ENCODE data around the gene ZNF77.
"Not testable (repeated sequence)": the region's sequence is repeated elsewhere in the genome, so short reads cannot be mapped to it uniquely, and the experiment has no call there.

The ZNF77 gene

GRCh38 chr19:2944775-2945574 lies at the start of gene ZNF77:
TSS of gene ZNF77 (minus strand) at chr19:2944971. CDS start at chr19:2944840, 131 bp downstream.
- DNase-seq = peak; percentile 94

- no peak for DNase-seq
Observed at GRCh38 chr19:2993579-2993978, 48.8 kb upstream of the ZNF77 start.

DNA sequence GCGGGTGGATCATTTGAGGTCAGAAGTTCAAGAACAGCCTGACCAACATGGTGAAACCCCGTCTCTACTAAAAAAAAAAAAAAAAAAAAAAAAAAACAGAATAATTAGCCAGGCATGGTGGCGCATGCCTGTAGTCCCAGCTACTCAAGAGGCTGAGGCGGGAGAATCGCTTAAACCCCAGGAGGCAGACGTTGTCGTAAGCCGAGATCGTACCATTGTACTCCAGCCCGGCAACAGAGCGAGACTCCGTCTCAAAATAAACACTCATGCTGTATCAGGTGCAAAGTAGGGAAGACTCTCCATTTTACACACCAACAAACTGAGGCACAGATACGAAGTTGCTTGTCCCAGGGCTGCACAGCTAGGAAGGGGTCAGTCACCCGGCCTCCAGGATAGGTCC lies 48.2 kb upstream of the ZNF77 start:
- DNase-seq = no peak

DNA sequence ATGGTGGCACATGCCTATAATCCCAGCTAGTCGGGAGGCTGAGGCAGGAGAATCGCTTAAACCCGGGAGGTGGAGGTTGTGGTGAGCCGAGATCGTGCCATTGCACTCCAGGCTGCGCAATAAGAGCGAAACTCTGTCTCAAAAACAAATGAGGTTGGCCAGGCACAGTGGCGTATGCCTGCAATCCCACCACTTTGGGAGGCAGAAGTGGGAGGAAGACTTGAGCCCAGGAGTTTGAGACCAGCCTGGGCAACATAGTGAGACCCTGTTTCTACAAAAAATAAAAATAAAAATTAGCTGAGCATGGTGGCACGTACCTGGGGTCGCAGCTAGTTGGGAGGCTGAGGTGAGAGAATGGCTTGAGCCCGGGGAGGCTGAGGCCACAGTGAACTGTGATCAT lies 47.6 kb upstream of the ZNF77 start:
- not testable (repeated sequence) for DNase-seq

GRCh38 chr19:2989236-2989946 lies 44.6 kb upstream of the ZNF77 start:
- DNase-seq = no peak

DNA sequence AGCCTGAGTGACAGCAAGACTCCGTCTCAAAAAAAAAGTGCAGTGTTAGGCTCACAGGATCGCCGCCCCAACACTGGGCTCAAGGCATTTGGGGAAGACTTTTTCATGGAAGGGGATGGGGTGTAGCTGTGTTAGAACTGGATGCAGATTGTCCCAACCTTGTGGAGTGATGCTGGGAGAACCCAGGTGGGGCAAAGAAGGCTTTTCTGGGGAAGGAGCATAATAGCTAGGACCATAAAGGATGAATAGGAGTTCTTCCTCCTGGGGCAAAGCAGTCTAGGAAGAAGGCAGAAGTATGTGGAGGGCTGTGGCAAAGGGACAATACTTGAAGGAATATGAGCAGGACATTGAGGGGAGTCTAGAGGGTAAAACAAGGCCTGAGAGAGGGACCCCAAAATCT lies 43.8 kb upstream of the ZNF77 start:
- DNase-seq = no peak

- DNase-seq = no peak
Observed at GRCh38 chr19:2987797-2988196, 43.0 kb upstream of the ZNF77 start.

DNA sequence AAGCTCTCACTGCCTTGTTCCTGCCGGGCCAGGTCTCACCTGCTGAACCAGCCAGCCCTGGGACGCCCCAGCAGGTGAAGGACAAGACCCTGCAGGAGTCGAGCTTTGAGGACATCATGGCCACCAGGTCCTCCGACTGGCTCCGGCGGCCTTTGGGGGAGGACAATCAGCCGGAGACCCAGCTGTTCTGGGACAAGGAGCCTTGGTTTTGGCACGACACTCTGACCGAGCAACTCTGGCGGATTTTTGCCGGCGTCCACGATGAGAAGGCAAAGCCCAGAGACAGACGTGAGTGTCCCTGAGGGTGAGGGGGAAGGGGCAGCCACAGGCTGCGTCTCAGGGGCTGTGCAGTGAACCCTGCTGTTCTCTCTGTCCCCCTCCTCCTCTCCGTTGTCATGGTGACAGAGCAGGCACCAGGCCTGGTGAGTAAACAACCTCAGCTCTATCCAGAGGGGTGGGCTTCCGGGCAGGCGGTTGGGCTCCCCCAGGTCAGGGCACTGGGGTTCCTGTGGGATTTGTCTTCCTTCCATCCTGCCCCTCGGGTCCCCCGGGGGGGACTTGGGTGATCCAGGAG lies 42.3 kb upstream of the ZNF77 start:
- no peak for DNase-seq

DNA sequence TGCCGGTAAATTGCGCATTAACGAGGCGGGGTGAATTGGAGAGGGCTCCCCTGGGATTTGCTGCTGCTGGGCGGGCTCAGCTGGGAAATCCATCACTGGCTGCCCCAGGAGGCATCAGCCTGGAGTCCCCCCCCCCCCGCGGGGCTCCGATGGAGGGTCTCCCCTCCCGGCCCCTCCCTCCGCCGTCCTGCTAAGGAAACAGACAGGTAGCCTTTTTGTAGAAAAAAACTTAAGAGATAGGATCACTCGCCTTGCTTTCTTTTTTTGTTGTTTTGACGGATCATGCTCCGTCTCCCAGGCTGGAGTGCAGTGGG lies 39.4 kb upstream of the ZNF77 start:
- no peak for DNase-seq

DNA sequence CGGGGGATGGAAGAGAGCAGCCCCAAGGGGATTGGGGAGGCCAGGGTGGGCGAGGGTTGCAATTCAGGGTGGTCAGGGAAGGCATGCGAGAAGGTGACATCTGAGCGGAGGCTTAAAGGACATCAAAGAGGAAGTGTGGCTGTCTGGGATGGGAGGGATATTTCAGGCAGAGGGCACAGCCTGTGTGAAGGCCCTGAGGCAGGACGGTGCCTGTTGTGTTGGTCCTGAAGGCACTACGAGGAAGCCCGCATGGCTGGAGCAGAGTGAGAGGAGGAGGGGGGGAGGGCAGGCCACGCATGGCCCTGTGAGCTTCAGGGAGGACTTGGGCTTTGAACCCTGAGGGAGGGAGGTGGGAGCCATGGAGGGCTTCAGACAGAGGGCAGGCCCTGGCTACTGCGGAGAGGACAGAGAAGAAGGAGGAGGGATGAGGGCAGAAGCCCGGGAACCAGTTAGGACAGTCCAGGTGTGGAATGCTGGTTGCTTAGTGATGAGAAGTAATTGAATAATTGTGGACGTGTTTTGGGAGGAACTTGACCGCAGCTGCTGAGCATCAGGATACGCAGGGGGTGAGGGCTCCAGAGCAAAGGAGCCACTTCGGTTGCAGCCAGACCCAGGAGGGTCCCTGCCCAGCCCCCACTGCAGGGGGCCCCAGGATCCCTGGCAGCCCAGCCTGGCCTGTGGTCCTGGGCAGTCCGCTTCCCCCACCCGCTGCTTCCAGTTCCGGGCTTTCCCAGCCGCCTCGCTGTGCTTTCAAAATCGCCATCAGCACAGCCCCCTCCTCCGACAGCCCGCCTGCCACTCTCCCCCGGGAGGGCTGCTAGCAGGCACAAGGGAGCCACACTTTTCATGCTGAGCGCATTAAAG lies 38.8 kb upstream of the ZNF77 start:
- DNase-seq = no peak

- DNase-seq = peak; percentile 55
Observed at GRCh38 chr19:2982983-2983350, 38.2 kb upstream of the ZNF77 start.

DNA sequence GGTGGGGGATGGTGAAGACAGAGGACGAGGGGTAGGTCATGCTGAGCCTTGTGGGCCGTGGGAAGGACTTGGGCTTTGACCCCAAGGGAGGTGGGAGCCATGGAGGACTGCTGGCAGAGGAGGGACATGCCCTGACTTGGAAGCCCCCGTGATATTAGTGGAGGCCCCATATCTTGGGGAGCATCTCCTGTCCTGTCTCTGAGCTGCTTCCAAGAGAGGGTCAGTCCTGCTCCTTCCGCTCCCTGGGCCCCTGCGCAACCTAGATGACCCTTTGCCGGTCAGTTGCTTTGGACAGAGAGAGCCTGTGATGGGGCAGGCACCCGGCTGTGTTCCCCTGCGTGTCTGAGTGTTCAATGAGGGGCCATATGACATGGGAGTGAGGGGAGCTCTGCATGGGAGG lies 37.8 kb upstream of the ZNF77 start:
- DNase-seq = no peak

- no peak for DNase-seq
Observed at GRCh38 chr19:2981898-2982297, 37.1 kb upstream of the ZNF77 start.

GRCh38 chr19:2978772-2979171 lies 34.0 kb upstream of the ZNF77 start:
- DNase-seq = no peak

DNA sequence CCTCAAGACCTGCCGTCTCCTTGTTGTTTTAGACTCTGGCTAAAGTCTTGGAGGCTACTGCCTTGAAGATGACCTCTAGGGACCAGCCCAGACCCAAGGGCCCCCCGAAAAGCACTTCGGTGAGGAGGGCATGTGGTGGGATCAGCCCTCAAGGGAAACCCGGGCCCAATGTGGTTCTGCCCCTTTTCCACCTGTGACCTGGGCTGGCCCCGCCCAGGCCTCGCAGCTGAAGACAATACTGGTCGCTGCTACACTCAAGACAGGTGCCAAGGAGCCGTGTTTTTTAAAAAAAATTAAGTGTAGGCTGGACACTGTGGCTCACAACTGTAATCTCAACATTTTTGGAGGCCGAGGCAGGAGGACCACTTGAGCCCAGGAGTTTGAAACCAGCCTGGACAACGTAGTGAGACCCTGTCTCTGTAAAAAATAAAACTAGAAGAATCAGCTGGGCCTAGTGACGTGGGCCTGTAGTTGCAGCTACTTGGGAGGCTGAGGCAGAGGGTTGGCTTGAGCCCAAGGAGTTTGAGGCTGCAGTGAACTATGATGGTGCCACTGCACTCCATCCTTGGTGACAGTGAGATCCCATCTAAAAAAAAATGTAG lies 33.5 kb upstream of the ZNF77 start:
- DNase-seq = no peak

- no peak for DNase-seq
Observed at GRCh38 chr19:2977746-2978138, 33.0 kb upstream of the ZNF77 start.

GRCh38 chr19:2977001-2977745 lies 32.4 kb upstream of the ZNF77 start, which contains the start of gene TLE6:
TSS of gene TLE6 (plus strand) at chr19:2977564. CDS start at chr19:2978234, 670 bp downstream.
- peak; percentile 88 for DNase-seq

DNA sequence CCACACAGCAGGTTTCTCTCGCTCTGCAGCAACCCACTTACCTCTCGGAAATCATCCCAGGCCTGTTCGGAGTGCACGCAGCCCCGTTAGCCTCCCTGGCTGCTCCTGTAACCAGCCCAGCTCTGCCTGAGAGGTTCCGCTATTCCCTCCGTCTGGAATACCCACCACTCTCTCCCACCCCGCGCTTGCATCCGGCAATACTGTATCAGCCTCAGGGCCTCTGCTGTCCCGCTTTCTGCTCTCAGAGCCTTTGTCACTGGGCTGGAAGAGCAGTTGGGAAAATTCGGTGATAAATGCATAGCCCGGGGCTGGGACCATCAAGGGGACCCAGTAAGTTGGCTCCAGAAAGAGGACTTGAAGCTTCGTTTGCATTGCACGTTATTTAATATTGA lies 31.8 kb upstream of the ZNF77 start:
- no peak for DNase-seq

GRCh38 chr19:2974342-2975041 lies 29.7 kb upstream of the ZNF77 start:
- no peak for DNase-seq

DNA sequence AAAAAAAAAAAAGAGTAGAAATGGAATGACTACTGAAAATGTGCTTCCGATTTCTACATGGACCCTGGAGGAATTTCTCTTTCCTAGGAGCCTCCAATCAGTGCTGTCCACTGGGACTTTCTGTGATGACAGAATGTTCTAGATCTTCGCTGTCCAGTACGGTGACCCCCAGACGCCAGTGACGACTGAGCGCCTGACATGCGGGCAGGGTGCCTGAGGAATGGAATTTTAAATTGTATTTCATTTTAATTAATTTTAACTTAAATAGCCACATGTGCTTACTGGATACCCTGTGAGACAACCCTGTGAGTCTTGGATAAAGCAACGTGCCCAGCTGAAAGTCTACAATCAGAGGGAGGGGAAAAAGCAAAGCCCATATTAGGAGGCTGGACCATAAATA lies 28.5 kb upstream of the ZNF77 start:
- DNase-seq = no peak

DNA sequence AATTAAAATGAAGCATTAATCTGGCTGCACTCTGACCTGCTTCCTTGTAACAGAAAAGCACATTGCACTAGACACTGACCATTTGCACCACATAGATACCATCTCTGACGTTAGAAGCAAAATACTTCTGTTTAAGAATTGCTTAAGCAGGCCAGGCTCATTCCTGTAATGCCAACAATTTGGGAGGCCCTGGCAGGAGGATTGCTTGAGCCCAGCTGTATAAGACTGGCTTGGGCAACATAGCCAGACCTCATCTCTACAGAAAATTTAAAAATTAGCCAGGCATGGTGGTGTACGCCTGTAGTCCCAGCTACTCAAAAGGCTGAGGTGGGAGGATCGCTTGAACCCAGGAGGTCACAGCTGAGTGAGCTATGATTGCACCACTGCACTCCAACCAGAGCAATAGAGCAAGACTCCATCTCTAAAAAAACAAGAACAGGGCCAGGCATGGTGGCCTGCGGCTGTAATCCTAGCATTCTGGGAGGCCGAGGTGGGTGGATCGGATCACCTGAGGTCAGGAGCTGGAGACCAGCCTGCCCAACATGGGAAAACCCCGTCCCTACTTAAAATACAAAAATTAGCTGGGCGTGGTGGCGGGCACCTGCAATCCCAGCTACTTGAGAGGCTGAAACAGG lies 25.5 kb upstream of the ZNF77 start:
- no peak for DNase-seq

Data from SHP77 treated with DMSO at 0.1 percent for 48 hours (cell line).